Neural cell (in vitro differentiated cells): ENCODE measurements around the gene TUG1. TPM values are rescaled to one million over a fixed set of nuclear protein-coding genes. Genes with fewer than 3 reads are reported as not detected.

Experiments used
- H2AFZ ChIP-seq: fragments of 200-600, 300-800 bp; sonication (generic), shearing (Covaris generic); 2 replicates; pipeline ENCODE4 v1.6.0; 2014; ENCODE audit warnings: low read depth, mild to moderate bottlenecking, antibody characterized with exemption, low read length, moderate library complexity
- H3F3A ChIP-seq: fragments of 200-600 bp; shearing (Covaris generic); 2 replicates; pipeline ENCODE4 v1.6.1; 2016; ENCODE audit warnings: mild to moderate bottlenecking, moderate library complexity, mixed read lengths, antibody characterized with exemption, low read length; ENCODE audit not compliant: insufficient read depth, poor library complexity, severe bottlenecking
- H3K27ac ChIP-seq: fragments of 200-600, 300-800 bp; sonication (generic), shearing (Covaris generic); 2 replicates; pipeline ENCODE4 v1.5.1; 2014; ENCODE audit warnings: mild to moderate bottlenecking, low read length, moderate library complexity
- H3K27me3 ChIP-seq: fragments of 300-800, 200-600 bp; sonication (generic), shearing (Covaris generic); 2 replicates; pipeline ENCODE4 v1.6.0; 2014; ENCODE audit warnings: mild to moderate bottlenecking, low read depth, low read length, moderate library complexity; ENCODE audit not compliant: insufficient read depth
- H3K36me3 ChIP-seq: fragments of 300-800, 200-600 bp; sonication (generic), shearing (Covaris generic); 2 replicates; pipeline ENCODE4 v1.5.1; 2014; ENCODE audit warnings: mild to moderate bottlenecking, antibody characterized with exemption, low read length, moderate library complexity; ENCODE audit not compliant: insufficient read depth
- H3K4me2 ChIP-seq: fragments of 300-800, 200-600 bp; sonication (generic), shearing (Covaris generic); 2 replicates; pipeline ENCODE4 v1.6.0; 2014; ENCODE audit warnings: mild to moderate bottlenecking, low read length
- H3K4me3 ChIP-seq: fragments of 300-800, 200-600 bp; sonication (generic), shearing (Covaris generic); 2 replicates; pipeline ENCODE4 v1.5.1; 2014; ENCODE audit warnings: mild to moderate bottlenecking, low read length, moderate library complexity
- H3K79me2 ChIP-seq: fragments of 200-600 bp; shearing (Covaris generic); replicated peaks from 2 replicates; pipeline ENCODE4 v1.6.0; 2014; ENCODE audit warnings: mild to moderate bottlenecking, low read length, moderate library complexity; ENCODE audit not compliant: insufficient read depth
- H3K9ac ChIP-seq: fragments of 300-800, 200-600 bp; sonication (generic), shearing (Covaris generic); 2 replicates; pipeline ENCODE4 v1.6.1; 2016; ENCODE audit warnings: mild to moderate bottlenecking, low read length, mixed read lengths
- H3K9me2 ChIP-seq: fragments of 200-600 bp; shearing (Covaris generic); 2 replicates; pipeline ENCODE4 v1.6.1; 2016; ENCODE audit warnings: mild to moderate bottlenecking, low read length, mixed read lengths; ENCODE audit not compliant: insufficient read depth
- H3K9me3 ChIP-seq: fragments of 200-600, 300-800 bp; sonication (generic), shearing (Covaris generic); 2 replicates; pipeline ENCODE4 v1.6.1; 2016; ENCODE audit warnings: mild to moderate bottlenecking, mixed run types, low read length, moderate library complexity, mixed read lengths
- H4K20me1 ChIP-seq: fragments of 200-600 bp; shearing (Covaris generic); 2 replicates; pipeline ENCODE4 v1.6.1; 2016; ENCODE audit warnings: mild to moderate bottlenecking, mixed run types; ENCODE audit not compliant: insufficient read depth
- EP300 ChIP-seq: fragments of 450-650 bp; conservative IDR thresholded peaks from 2 replicates; pipeline ENCODE4 v1.6.1; 2014; ENCODE audit warnings: antibody characterized with exemption, mild to moderate bottlenecking, moderate library complexity; ENCODE audit not compliant: poor library complexity, severe bottlenecking
- EZH2 ChIP-seq: fragments of 200-600, 300-800 bp; shearing (Covaris generic), sonication (generic); IDR thresholded peaks from 2 replicates; pipeline ENCODE4 v1.6.1; 2014; ENCODE audit warnings: antibody characterized with exemption, low read length, borderline replicate concordance, mild to moderate bottlenecking; ENCODE audit not compliant: insufficient read depth, poor library complexity, severe bottlenecking
- MXI1 ChIP-seq: fragments of 450-650 bp; conservative IDR thresholded peaks from 2 replicates; pipeline ENCODE4 v1.6.1; 2014; ENCODE audit warnings: antibody characterized with exemption, mild to moderate bottlenecking; ENCODE audit not compliant: poor library complexity, severe bottlenecking
- POLR2AphosphoS5 ChIP-seq: IDR thresholded peaks from 2 replicates; pipeline ENCODE4 v1.6.1; 2012
- RAD21 ChIP-seq: fragments of 450-650 bp; conservative IDR thresholded peaks from 2 replicates; pipeline ENCODE4 v1.6.1; 2014; ENCODE audit warnings: antibody characterized with exemption, mild to moderate bottlenecking, moderate library complexity
- REST ChIP-seq: IDR thresholded peaks from 2 replicates; pipeline ENCODE4 v1.6.1; 2012; ENCODE audit warnings: borderline replicate concordance
- SMC3 ChIP-seq: fragments of 450-650 bp; conservative IDR thresholded peaks from 2 replicates; pipeline ENCODE4 v1.6.1; 2014; ENCODE audit warnings: antibody characterized with exemption, mild to moderate bottlenecking, moderate library complexity; ENCODE audit not compliant: poor library complexity
- TAF1 ChIP-seq: IDR thresholded peaks from 2 replicates; pipeline ENCODE4 v1.6.1; 2012; ENCODE audit warnings: low read depth
- polyA plus RNA-seq: library from polyadenylated mRNA; depleted of rRNA; stranded (reverse); fragments of >200 nt; gene quantifications from 2 replicates; pipeline ENCODE4 v1.2.3, GENCODE V29; 2014
- TF ChIP-seq, protein P1 (sequence below): fragments of 450-650 bp; IDR thresholded peaks from 2 replicates; pipeline ENCODE4 v1.5.1; 2014; ENCODE audit warnings: antibody characterized with exemption, mild to moderate bottlenecking, moderate library complexity; ENCODE audit not compliant: poor library complexity, severe bottlenecking

TUG1 gene
- polyA plus RNA-seq, 1 donor from 2014 or later = 73.5 TPM

DNA sequence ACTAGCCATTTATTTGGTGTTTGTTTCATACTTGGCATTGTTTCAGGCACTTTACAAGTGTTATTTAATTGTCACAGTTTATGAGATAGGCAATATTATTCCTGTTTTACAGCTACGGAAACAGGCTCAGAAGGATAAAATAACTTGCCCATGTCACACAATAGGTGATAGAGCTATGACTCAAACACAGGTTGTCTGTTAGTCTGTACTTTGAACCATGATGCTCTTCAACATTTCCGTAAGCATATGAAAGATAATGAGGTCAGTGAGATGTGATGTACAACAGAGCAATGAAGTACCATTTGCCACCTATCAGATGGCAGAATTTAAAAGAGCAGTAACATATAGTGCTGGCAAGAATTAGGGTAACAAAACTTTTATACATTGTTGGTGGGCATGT is 15.3 kb downstream of the TUG1 start:
- Histone ChIP-seq H3K27ac (no peak overlapping the region), H2AFZ (no peak overlapping the region), H3K9me3 (no peaks in the 10 kb centered on the region), H3K4me3 (no peak overlapping the region), H3K9ac (no peak overlapping the region), H3K79me2 (no peaks in the 10 kb centered on the region), H3K27me3 (no peaks in the 10 kb centered on the region), H4K20me1 (no peaks in the 10 kb centered on the region), H3K36me3 (no peaks in the 10 kb centered on the region), H3F3A (no peaks in the 10 kb centered on the region), H3K9me2 (no peaks in the 10 kb centered on the region), H3K4me2 (no peak overlapping the region)
- TF ChIP-seq EP300 (no peak), POLR2AphosphoS5 (no peak), SMC3 (no peak), MXI1 (no peak), TAF1 (no peak), EZH2 (no peak), RAD21 (no peak), REST (no peak)
- TF ChIP-seq, protein P1, sequence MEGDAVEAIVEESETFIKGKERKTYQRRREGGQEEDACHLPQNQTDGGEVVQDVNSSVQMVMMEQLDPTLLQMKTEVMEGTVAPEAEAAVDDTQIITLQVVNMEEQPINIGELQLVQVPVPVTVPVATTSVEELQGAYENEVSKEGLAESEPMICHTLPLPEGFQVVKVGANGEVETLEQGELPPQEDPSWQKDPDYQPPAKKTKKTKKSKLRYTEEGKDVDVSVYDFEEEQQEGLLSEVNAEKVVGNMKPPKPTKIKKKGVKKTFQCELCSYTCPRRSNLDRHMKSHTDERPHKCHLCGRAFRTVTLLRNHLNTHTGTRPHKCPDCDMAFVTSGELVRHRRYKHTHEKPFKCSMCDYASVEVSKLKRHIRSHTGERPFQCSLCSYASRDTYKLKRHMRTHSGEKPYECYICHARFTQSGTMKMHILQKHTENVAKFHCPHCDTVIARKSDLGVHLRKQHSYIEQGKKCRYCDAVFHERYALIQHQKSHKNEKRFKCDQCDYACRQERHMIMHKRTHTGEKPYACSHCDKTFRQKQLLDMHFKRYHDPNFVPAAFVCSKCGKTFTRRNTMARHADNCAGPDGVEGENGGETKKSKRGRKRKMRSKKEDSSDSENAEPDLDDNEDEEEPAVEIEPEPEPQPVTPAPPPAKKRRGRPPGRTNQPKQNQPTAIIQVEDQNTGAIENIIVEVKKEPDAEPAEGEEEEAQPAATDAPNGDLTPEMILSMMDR = no peak

DNA sequence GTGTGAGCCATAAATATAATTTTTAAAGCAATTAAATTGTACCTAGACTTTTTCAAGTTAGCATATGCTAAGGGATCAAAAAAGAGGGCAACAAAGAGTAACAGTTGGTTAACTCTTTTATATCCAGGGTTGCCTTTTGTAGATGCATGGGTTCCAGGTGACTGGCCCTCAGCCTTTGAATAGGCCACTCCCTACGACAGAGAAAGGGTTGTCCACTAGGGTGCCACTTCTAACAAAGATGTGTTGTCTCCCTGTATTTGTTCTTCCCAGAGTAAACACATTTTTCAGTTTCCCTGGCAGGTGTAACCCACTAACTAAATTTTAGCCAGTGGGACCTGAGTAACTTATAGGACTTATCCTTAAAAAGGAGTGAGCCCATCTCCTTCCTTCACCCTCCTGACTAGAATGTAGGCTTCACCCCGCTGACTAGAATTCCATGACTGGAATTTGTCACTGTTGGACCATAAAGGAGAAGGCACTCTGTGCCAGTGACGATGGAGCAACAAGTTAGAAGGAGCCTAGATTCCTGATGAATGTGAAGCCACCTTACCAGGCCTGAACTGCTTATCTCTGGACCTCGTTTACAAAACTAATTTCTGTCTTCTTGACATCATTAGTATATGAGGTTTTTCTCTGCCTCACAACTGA is 16.6 kb downstream of the TUG1 start:
- H3K27ac ChIP-seq = no peak overlapping the region
- no peak overlapping the region for H3K4me2 ChIP-seq
- H3K9me3 ChIP-seq = no peaks in the 10 kb centered on the region
- H3K9me2 ChIP-seq = no peaks in the 10 kb centered on the region
- H3K36me3 ChIP-seq = no peaks in the 10 kb centered on the region
- no peaks in the 10 kb centered on the region for H3K27me3 ChIP-seq
- H2AFZ ChIP-seq = no peak overlapping the region
- no peaks in the 10 kb centered on the region for H4K20me1 ChIP-seq
- H3K79me2 ChIP-seq = no peaks in the 10 kb centered on the region
- H3K4me3 ChIP-seq = no peak overlapping the region
- H3K9ac ChIP-seq = no peak overlapping the region
- TF ChIP-seq EP300 = no peak
- TF ChIP-seq RAD21 = no peak
- TF ChIP-seq MXI1 = no peak
- no peak for TF ChIP-seq POLR2AphosphoS5
- no peak for TF ChIP-seq REST
- TF ChIP-seq EZH2 = no peak
- TF ChIP-seq, protein P1 = no peak
- no peak for TF ChIP-seq TAF1
- TF ChIP-seq SMC3 = no peak
- no peaks in the 10 kb centered on the region for H3F3A ChIP-seq
